HL-60 (cell line): ENCODE measurements around the gene SPCS1.

ENCODE experiments used
- DNase-seq, 2 experiments: peaks; one replicate each; pipeline ENCODE4 v3.0.0-alpha.2; 2010 to 2020; ENCODE audit warnings: low read depth in 1 of 2, low spot score in 1 of 2
- H3K27ac ChIP-seq: fragments of 250-450 bp; sonication (Bioruptor Pico); replicated peaks from 2 replicates; pipeline ENCODE4 v1.5.1; 2020; ENCODE audit warnings: mild to moderate bottlenecking, moderate library complexity
- H3K27me3 ChIP-seq: fragments of 250-450 bp; sonication (Bioruptor Pico); 2 replicates; pipeline ENCODE4 v1.5.1; 2021; ENCODE audit warnings: mild to moderate bottlenecking, moderate library complexity; ENCODE audit not compliant: insufficient read depth, poor library complexity, severe bottlenecking
- H3K4me3 ChIP-seq: replicated peaks from 2 replicates; pipeline ENCODE4 v1.5.1; 2011; ENCODE audit warnings: mild to moderate bottlenecking, control low read depth, low read length; ENCODE audit not compliant: insufficient read depth
- CTCF ChIP-seq: IDR thresholded peaks from one replicate; pipeline ENCODE4 v1.5.1; 2011; ENCODE audit warnings: low read length, control low read depth, inconsistent platforms; ENCODE audit not compliant: insufficient read depth
- GABPA ChIP-seq: IDR thresholded peaks from 2 replicates; pipeline ENCODE4 v1.6.1; 2012; ENCODE audit warnings: low read depth
- POLR2AphosphoS5 ChIP-seq: IDR thresholded peaks from 2 replicates; pipeline ENCODE4 v1.6.1; 2012; ENCODE audit warnings: low read depth
- REST ChIP-seq: IDR thresholded peaks from 2 replicates; pipeline ENCODE4 v1.6.1; 2012; ENCODE audit warnings: low read depth; ENCODE audit not compliant: insufficient replicate concordance
- SPI1 ChIP-seq: IDR thresholded peaks from 2 replicates; pipeline ENCODE4 v1.6.1; 2012; ENCODE audit warnings: low read depth, mild to moderate bottlenecking, borderline replicate concordance

SPCS1 gene

GRCh38 chr3:52721002-52721729 lies 15.3 kb downstream of the SPCS1 start:
- no peak overlapping the region for H3K4me3 ChIP-seq
- DNase-seq: peak; percentile 93 to 96
- TF ChIP-seq CTCF (no peak), SPI1 (no peak; the same call in 1 of the 2 replicates), POLR2AphosphoS5 (peak; percentile 94), GABPA (peak; percentile 45; the same call in 1 of the 2 replicates), REST (peak; percentile 31)

GRCh38 chr3:52721730-52722008 lies 15.8 kb downstream of the SPCS1 start:
- Histone ChIP-seq H3K27me3 (no peaks in the 10 kb centered on the region), H3K4me3 (no peak overlapping the region), H3K27ac (peak overlapping the region; percentile 3)
- no peak for DNase-seq
- no peak for TF ChIP-seq SPI1
- no peak for TF ChIP-seq POLR2AphosphoS5
- TF ChIP-seq CTCF: no peak
- TF ChIP-seq REST: no peak
- no peak for TF ChIP-seq GABPA

More at GRCh38 chr3:52721002-52721729, 15.3 kb downstream of the SPCS1 start:
- Histone ChIP-seq H3K27ac (peak overlapping the region; percentile 53), H3K27me3 (no peaks in the 10 kb centered on the region)

GRCh38 chr3:52722491-52722890 lies 16.6 kb downstream of the SPCS1 start:
- H3K4me3 ChIP-seq: no peak overlapping the region
- no peak for DNase-seq
- H3K27me3 ChIP-seq: no peaks in the 10 kb centered on the region
- TF ChIP-seq SPI1 (no peak), REST (no peak), POLR2AphosphoS5 (no peak), CTCF (no peak), GABPA (no peak)
- H3K27ac ChIP-seq: peak overlapping the region; percentile 3; the same call in 1 of the 2 replicates
